Natural killer cell (primary cell): ENCODE results near the gene TEAD1. TPM values are rescaled to one million over a fixed set of nuclear protein-coding genes. Genes with fewer than 3 reads are reported as not detected.

Experiments
- ATAC-seq, 3 donors: fragments of 150-1000 bp in 2 of 3; fragments of 200-7000 bp in 1 of 3; cut with Tn5 transposase; 1 replicate in 1 of 3; 2 replicates in 2 of 3; pipeline ENCODE4 v1.10.0; 2021; ENCODE audit warnings: mild to moderate bottlenecking in 2 of 3, moderate library complexity in 2 of 3
- DNase-seq, 2 donors: peaks; one replicate each; pipeline versions ENCODE4 v3.0.0 to v3.0.0-alpha.2; 2013 to 2021; ENCODE audit warnings: mixed read lengths in 1 of 2
- H3K27ac ChIP-seq: one replicate; pipeline ENCODE4 v1.5.1; 2013; ENCODE audit warnings: mild to moderate bottlenecking, low read length
- H3K27me3 ChIP-seq: one replicate; pipeline ENCODE4 v1.6.1; 2013; ENCODE audit warnings: low read length; ENCODE audit not compliant: control insufficient read depth, insufficient read depth
- H3K36me3 ChIP-seq: one replicate; pipeline ENCODE4 v1.6.1; 2013; ENCODE audit warnings: low read length; ENCODE audit not compliant: control insufficient read depth, insufficient read depth
- H3K4me1 ChIP-seq: one replicate; pipeline ENCODE4 v1.6.1; 2013; ENCODE audit warnings: low read length; ENCODE audit not compliant: control insufficient read depth, insufficient read depth
- H3K4me3 ChIP-seq: one replicate; pipeline ENCODE4 v1.5.1; 2013; ENCODE audit warnings: low read length
- H3K9me3 ChIP-seq: one replicate; pipeline ENCODE4 v1.6.1; 2013; ENCODE audit warnings: low read length; ENCODE audit not compliant: control insufficient read depth, insufficient read depth
- H3K27ac Mint-ChIP-seq, 2 donors: one replicate each; pipeline ENCODE4 v1.8.0; 2022; ENCODE audit warnings: mild to moderate bottlenecking in 2 of 2, mixed read lengths in 2 of 2, moderate library complexity in 1 of 2
- H3K27me3 Mint-ChIP-seq, 2 donors: one replicate each; pipeline ENCODE4 v1.8.0; 2022; ENCODE audit warnings: low read depth in 2 of 2, mixed read lengths in 2 of 2
- H3K36me3 Mint-ChIP-seq: one replicate; pipeline ENCODE4 v1.8.0; 2022; ENCODE audit warnings: mixed read lengths
- H3K4me1 Mint-ChIP-seq, 2 donors: one replicate each; pipeline ENCODE4 v1.8.0; 2022; ENCODE audit warnings: mixed read lengths in 2 of 2
- H3K4me3 Mint-ChIP-seq: one replicate; pipeline ENCODE4 v1.8.0; 2022; ENCODE audit warnings: mild to moderate bottlenecking, moderate library complexity, mixed read lengths
- H3K9me3 Mint-ChIP-seq, 2 donors: one replicate each; pipeline ENCODE4 v1.8.0; 2022; ENCODE audit warnings: mixed read lengths in 2 of 2
- CTCF ChIP-seq: fragments of 200-600 bp; IDR thresholded peaks from one replicate; pipeline ENCODE4 v1.8.0; 2022; ENCODE audit warnings: antibody characterized with exemption
- WGBS: methylation state at CpG from one replicate; pipeline ENCODE4 v1.1.7; 2013; ENCODE audit warnings: missing lambda C conversion rate; ENCODE audit not compliant: insufficient coverage; 5-methylcytosine and 5-hydroxymethylcytosine counted together
- intact Hi-C: fragments of 100-400 bp; cut with micrococcal nuclease; formaldehyde crosslinking; loops from one replicate; pipeline ENCODE4 v1.14.2; 2022
- total RNA-seq, 4 donors: library from RNA; stranded (reverse); fragments of 120-200 nt in 1 of 4; gene quantifications; one replicate each; pipeline versions ENCODE4 v1.2.3 to v1.2.4, GENCODE V29; 2013 to 2022

TEAD1 gene
- total RNA-seq, 3 donors from 2014 or later (not counting 1 experiment from before 2014, with no cell fraction given): not detected

GRCh38 chr11:12696911-12697581 lies 22.8 kb downstream of the TEAD1 start:
- no peak overlapping the region for H3K27ac ChIP-seq
- H3K9me3 Mint-ChIP-seq: no peaks in the 10 kb centered on the region
- peaks cover 45 to 88% of the 10 kb centered on the region in 2 donors for H3K27me3 Mint-ChIP-seq
- H3K27me3 ChIP-seq: peaks cover 27% of the 10 kb centered on the region
- 68% methylated on average over 5 of the region's 5 CpGs for WGBS
- no peaks in the 10 kb centered on the region for H3K4me1 ChIP-seq
- DNase-seq (no peak), ATAC-seq (no peak)
- no peak overlapping the region for H3K4me3 ChIP-seq
- H3K36me3 Mint-ChIP-seq: no peaks in the 10 kb centered on the region
- peaks cover 2% of the 10 kb centered on the region for H3K9me3 ChIP-seq
- H3K27ac Mint-ChIP-seq: no peak overlapping the region
- H3K4me3 Mint-ChIP-seq: no peak overlapping the region
- intact Hi-C loops: no loop called here
- no peaks in the 10 kb centered on the region for H3K4me1 Mint-ChIP-seq
- TF ChIP-seq CTCF: no peak
- no peaks in the 10 kb centered on the region for H3K36me3 ChIP-seq

GRCh38 chr11:12698048-12698447 lies 23.8 kb downstream of the TEAD1 start:
- H3K4me3 ChIP-seq: no peak overlapping the region
- 10% methylated on average over 5 of the region's 5 CpGs for WGBS
- no peaks in the 10 kb centered on the region for H3K36me3 Mint-ChIP-seq
- no peaks in the 10 kb centered on the region for H3K4me1 Mint-ChIP-seq
- peaks cover 48 to 93% of the 10 kb centered on the region in 2 donors for H3K27me3 Mint-ChIP-seq
- DNase-seq (no peak), ATAC-seq (no peak)
- intact Hi-C loops: no loop called here
- H3K36me3 ChIP-seq: no peaks in the 10 kb centered on the region
- H3K27ac ChIP-seq: no peak overlapping the region
- no peak overlapping the region for H3K27ac Mint-ChIP-seq
- peaks cover 22% of the 10 kb centered on the region for H3K27me3 ChIP-seq
- H3K9me3 Mint-ChIP-seq: no peaks in the 10 kb centered on the region
- no peaks in the 10 kb centered on the region for H3K4me1 ChIP-seq
- TF ChIP-seq CTCF: no peak
- H3K9me3 ChIP-seq: peaks cover under 1% of the 10 kb centered on the region
- H3K4me3 Mint-ChIP-seq: no peak overlapping the region

- Mint-ChIP-seq H3K36me3 (no peaks in the 10 kb centered on the region), H3K4me3 (no peak overlapping the region), H3K9me3 (no peaks in the 10 kb centered on the region), H3K27me3 (peaks cover 30 to 71% of the 10 kb centered on the region in 2 donors), H3K27ac (no peak overlapping the region), H3K4me1 (no peaks in the 10 kb centered on the region)
- no peaks in the 10 kb centered on the region for H3K36me3 ChIP-seq
- no peak overlapping the region for H3K4me3 ChIP-seq
- TF ChIP-seq CTCF: no peak
- intact Hi-C loops: no loop called here
- no peaks in the 10 kb centered on the region for H3K4me1 ChIP-seq
- no peaks in the 10 kb centered on the region for H3K9me3 ChIP-seq
- whole genome bisulfite sequencing: 83% methylated on average over 11 of the region's 11 CpGs
- ATAC-seq: no peak
- H3K27ac ChIP-seq: no peak overlapping the region
- DNase-seq: no peak
- peaks cover 4% of the 10 kb centered on the region for H3K27me3 ChIP-seq
Observed at GRCh38 chr11:12701811-12702592, 27.8 kb downstream of the TEAD1 start.
